ENCODE data around the gene MRFAP1L1.

DNA sequence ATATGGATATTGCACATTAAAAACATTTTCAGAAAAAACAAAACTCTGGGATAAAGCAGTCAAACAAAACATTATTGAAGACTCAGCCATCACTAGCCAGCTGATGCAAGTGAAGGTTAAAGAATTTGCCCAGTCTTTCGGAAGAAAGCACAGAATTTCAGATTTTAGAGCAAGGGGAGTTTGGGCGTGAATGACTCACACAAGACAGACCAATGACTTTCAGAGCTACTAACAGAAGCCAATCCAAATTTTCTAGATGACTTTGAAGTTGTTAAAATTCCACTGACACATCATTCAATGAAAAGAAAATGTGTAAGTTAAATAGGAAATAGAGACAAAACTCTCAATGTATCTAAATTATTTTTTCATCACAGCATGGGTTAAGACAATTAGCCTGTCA, 4.0 kb downstream of the MRFAP1L1 start:
- TF ChIP-seq, protein P1, sequence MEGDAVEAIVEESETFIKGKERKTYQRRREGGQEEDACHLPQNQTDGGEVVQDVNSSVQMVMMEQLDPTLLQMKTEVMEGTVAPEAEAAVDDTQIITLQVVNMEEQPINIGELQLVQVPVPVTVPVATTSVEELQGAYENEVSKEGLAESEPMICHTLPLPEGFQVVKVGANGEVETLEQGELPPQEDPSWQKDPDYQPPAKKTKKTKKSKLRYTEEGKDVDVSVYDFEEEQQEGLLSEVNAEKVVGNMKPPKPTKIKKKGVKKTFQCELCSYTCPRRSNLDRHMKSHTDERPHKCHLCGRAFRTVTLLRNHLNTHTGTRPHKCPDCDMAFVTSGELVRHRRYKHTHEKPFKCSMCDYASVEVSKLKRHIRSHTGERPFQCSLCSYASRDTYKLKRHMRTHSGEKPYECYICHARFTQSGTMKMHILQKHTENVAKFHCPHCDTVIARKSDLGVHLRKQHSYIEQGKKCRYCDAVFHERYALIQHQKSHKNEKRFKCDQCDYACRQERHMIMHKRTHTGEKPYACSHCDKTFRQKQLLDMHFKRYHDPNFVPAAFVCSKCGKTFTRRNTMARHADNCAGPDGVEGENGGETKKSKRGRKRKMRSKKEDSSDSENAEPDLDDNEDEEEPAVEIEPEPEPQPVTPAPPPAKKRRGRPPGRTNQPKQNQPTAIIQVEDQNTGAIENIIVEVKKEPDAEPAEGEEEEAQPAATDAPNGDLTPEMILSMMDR (IDR thresholded peaks at IDR 0.05; ENCODE audit: poor library complexity, severe bottlenecking) = no peak
- TF ChIP-seq SMC3 (conservative IDR thresholded peaks at IDR 0.05; ENCODE audit: poor library complexity) (no peak), EZH2 (IDR thresholded peaks at IDR 0.05; ENCODE audit: borderline replicate concordance, insufficient read depth, low read length, poor library complexity, severe bottlenecking) (no peak), POLR2AphosphoS5 (IDR thresholded peaks at IDR 0.05) (no peak), REST (IDR thresholded peaks at IDR 0.05; ENCODE audit: borderline replicate concordance) (no peak), EP300 (conservative IDR thresholded peaks at IDR 0.05; ENCODE audit: poor library complexity, severe bottlenecking) (no peak), RAD21 (conservative IDR thresholded peaks at IDR 0.05) (no peak), TAF1 (IDR thresholded peaks at IDR 0.05; ENCODE audit: low read depth) (no peak), MXI1 (conservative IDR thresholded peaks at IDR 0.05; ENCODE audit: poor library complexity, severe bottlenecking) (no peak)
